HL-60 (cell line): Measurements from ENCODE around the gene FUT4.

Source experiments
- CTCF ChIP-seq: IDR thresholded peaks from one replicate; pipeline ENCODE4 v1.5.1; 2011; ENCODE audit warnings: low read length, control low read depth, inconsistent platforms; ENCODE audit not compliant: insufficient read depth
- POLR2AphosphoS5 ChIP-seq: IDR thresholded peaks from 2 replicates; pipeline ENCODE4 v1.6.1; 2012; ENCODE audit warnings: low read depth
- REST ChIP-seq: IDR thresholded peaks from 2 replicates; pipeline ENCODE4 v1.6.1; 2012; ENCODE audit warnings: low read depth; ENCODE audit not compliant: insufficient replicate concordance

- TF ChIP-seq CTCF = no peak
- no peak for TF ChIP-seq REST
- TF ChIP-seq POLR2AphosphoS5 = no peak
Observed at GRCh38 chr11:94567181-94567670, 23.5 kb downstream of the FUT4 start, which contains the start of gene PIWIL4.
